Cardiac fibroblast (primary cell): ENCODE measurements around the gene SMR3A.

Source experiments
- DNase-seq, 2 donors: peaks; one replicate each; pipeline versions ENCODE4 v3.0.0 to v3.0.0-alpha.2; 2010; ENCODE audit warnings: low read depth in 2 of 2
- H3K4me3 ChIP-seq, 2 donors: replicated peaks in 1 of 2; 1 replicate in 1 of 2; 2 replicates in 1 of 2; pipeline ENCODE4 v1.5.1; 2011; ENCODE audit warnings: low read depth in 2 of 2, low read length in 2 of 2, mild to moderate bottlenecking in 2 of 2, moderate library complexity in 1 of 2
- TF ChIP-seq, protein P1 (sequence below): IDR thresholded peaks from one replicate; pipeline ENCODE4 v1.5.1; 2011; ENCODE audit warnings: low read depth, mild to moderate bottlenecking, low read length, inconsistent platforms

The SMR3A gene

DNA sequence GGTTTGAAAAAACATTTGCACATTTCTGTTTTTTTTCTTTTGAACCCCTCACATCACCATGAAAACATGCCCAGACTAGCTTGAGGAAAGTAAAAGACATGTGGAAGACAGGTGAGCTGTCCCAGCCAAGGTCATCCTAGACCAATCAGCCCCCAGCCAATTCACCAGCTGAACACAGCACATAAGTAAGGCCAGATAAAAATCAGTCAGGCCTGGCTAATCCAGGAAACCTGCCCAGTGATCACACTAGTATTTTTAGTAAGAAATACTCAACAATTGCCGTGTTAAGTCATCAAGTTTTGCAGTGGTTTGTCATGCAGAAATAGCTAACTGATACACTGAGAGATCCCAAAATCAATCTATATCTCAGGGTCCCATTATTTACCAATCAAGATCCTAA is 4.4 kb upstream of the SMR3A start:
- DNase-seq: no peak
- H3K4me3 ChIP-seq: no peak overlapping the region
- TF ChIP-seq, protein P1, sequence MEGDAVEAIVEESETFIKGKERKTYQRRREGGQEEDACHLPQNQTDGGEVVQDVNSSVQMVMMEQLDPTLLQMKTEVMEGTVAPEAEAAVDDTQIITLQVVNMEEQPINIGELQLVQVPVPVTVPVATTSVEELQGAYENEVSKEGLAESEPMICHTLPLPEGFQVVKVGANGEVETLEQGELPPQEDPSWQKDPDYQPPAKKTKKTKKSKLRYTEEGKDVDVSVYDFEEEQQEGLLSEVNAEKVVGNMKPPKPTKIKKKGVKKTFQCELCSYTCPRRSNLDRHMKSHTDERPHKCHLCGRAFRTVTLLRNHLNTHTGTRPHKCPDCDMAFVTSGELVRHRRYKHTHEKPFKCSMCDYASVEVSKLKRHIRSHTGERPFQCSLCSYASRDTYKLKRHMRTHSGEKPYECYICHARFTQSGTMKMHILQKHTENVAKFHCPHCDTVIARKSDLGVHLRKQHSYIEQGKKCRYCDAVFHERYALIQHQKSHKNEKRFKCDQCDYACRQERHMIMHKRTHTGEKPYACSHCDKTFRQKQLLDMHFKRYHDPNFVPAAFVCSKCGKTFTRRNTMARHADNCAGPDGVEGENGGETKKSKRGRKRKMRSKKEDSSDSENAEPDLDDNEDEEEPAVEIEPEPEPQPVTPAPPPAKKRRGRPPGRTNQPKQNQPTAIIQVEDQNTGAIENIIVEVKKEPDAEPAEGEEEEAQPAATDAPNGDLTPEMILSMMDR: no peak

GRCh38 chr4:70359115-70359661 is 1.4 kb upstream of the SMR3A start:
- H3K4me3 ChIP-seq: no peak overlapping the region
- DNase-seq: no peak
- TF ChIP-seq, protein P1: no peak

DNA sequence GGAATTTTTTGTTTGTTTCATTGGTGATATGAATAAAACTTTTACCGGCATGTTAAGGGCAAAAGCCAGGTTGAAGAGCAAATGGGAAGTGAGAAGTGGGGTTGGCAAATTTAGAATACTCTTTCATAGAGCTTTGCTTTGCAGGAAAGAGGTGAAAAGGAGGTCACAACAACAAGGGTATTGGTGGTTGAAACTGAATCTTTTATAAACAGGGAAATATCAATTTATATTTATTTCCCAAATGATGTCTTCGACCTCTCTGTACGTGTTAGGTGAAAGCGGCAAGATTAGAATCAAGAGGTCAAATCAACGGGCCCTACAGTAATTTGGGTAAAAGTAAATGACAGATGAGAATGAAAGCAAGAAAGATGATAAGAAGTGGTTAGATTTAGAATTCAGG is 3.4 kb downstream of the SMR3A start:
- TF ChIP-seq, protein P1: no peak
- no peak overlapping the region for H3K4me3 ChIP-seq
- DNase-seq: no peak

- no peak overlapping the region for H3K4me3 ChIP-seq
- peak; percentile 0 for DNase-seq
- TF ChIP-seq, protein P1: no peak
Observed at GRCh38 chr4:70365479-70365878, 4.9 kb downstream of the SMR3A start.

DNA sequence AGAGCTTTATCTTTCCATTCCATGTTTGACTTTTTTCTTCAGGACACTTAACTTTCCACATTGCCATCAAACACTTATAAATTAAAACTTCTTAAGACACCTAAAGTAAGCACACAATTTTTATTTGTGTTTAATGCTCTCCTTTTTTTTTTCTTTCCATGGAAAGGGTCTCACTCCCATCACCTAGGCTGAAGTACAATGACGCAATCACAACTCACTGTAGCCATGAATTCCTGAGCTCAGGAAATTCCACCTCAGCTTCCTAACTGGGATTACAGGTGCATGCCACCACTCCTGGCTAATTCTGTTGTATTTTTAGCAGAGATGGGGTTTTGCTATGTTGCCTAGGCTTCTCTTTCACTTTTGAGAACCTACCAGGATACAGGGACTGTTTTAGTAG is 7.3 kb downstream of the SMR3A start:
- DNase-seq: no peak
- H3K4me3 ChIP-seq: no peak overlapping the region
- TF ChIP-seq, protein P1: no peak

GRCh38 chr4:70371987-70372386 is 11.4 kb downstream of the SMR3A start:
- no peak overlapping the region for H3K4me3 ChIP-seq
- TF ChIP-seq, protein P1: no peak
- DNase-seq: no peak

DNA sequence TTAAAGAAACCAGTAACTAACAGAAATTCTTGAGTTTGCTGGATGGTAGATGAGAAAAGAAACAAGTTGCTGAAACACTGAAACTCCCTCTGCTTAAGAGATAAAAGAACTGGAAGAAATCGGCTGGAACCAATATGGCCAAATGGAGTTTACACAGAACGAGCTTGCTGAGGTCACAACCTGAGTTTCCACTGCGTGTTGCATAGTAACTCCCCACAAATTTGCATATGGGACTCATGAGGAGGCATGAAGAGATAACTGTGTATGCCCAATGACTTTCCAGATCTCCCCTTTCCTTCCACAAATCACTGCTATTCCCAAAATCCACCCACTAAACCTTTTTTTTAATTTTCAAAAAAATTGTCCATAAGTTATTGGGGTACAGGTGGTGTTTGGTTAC is 12.2 kb downstream of the SMR3A start:
- TF ChIP-seq, protein P1: no peak
- DNase-seq: no peak
- H3K4me3 ChIP-seq: no peak overlapping the region
